Measurements from ENCODE around the gene AAK1. TPM values are rescaled to one million over a fixed set of nuclear protein-coding genes. Genes with fewer than 3 reads are reported as not detected.

Gene AAK1
- polyA plus RNA-seq, 12 donors: 11.3 to 30.7 (median 14.5) TPM; not detected in 1

GRCh38 chr2:69545477-69545932 is 98.0 kb downstream of the AAK1 start:
- DNase-seq: peak; percentile 35

- peak; percentile 30 for DNase-seq
These were observed 98.6 kb downstream of the AAK1 start for GRCh38 chr2:69544951-69545350.

DNA sequence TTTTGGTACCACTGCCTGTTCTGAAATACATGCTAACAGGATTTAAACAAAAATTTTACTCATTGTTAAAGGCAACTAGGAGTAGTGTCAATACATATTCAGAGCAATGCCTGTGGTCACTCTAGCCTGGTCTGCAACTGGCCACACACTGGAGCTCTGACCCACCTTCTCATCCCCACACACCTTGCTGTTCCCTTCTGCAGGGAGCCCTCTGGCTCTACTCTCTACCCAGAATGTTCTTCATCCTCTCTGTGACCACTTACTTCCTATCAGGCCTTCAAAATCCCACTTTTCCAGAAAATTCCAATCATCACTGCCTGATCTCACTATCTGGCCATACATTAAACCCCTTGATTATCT is 104.0 kb downstream of the AAK1 start:
- no peak for DNase-seq

DNA sequence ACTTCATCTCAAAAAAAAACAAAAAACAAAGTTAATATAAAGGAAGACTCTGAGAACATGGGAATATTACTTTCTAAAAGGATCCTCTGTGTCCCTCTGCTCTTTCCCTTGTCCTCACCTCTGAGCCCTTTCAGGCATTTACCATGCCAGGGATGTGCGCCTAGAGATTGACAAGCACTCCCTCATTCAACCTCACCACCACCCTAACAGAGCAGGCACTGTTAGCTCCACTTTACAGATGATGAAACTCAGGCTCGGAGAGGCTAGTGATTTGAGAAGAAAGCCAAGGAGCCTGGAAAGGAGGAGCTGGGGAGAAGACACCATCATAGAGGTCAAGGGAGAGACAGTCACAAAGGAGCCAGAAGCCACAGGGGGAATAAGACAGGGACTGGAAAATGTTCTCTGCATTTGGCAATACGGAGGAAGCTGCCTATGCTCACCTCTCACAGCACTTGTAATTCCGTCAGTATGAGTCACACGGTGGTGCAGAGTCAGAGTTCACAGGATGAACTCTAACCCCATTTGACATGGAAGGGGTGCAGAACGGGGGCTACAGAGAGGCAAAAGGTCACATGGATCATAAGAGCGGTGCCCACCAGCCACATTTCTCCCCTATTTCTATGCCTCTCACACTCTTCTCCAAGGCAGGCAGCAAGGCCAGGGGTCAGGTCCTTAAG is 104.5 kb downstream of the AAK1 start:
- DNase-seq: no peak

- DNase-seq: no peak
These were observed 105.3 kb downstream of the AAK1 start for GRCh38 chr2:69538249-69538648.

DNA sequence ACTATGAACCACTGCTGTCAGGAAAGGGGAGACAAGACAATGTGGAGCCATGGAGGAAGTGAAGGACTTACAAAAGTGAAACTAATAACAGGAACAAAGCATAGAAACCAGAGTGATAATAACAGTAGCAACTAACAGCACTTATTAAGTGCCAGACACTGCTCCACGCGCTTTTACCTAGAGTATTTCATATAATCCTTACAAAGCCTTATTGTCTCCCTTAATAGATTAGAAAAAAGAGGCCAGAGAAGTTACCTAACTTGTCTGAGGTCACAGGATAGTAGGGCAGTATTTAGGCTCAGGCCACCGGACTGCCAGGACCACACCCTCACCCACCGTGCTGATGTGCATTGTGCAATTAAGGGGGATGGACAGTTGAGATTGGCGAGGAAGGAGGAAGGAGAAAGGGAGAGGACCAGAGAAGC is 107.7 kb downstream of the AAK1 start:
- DNase-seq: no peak

- no peak for DNase-seq
These were observed 112.4 kb downstream of the AAK1 start for GRCh38 chr2:69531186-69531585.

DNA sequence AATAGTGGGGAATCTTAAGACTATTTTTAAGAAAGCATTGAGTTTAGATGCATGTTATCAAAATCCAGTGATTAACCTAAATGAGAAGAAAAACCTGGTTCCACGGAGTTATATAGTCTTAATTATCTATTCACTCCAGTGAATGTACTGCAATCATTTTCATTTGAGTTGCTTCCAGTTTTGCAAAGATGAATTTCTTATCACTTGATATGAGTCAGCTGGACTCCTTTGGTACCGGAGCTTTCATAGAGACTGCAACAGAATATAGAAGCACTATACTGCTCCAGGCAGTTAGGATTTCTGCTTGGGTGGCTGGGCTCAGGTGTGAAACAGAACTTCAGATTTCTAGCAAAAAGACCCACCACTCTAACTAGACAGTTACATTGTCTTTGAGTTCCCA is 114.1 kb downstream of the AAK1 start:
- DNase-seq: no peak

DNA sequence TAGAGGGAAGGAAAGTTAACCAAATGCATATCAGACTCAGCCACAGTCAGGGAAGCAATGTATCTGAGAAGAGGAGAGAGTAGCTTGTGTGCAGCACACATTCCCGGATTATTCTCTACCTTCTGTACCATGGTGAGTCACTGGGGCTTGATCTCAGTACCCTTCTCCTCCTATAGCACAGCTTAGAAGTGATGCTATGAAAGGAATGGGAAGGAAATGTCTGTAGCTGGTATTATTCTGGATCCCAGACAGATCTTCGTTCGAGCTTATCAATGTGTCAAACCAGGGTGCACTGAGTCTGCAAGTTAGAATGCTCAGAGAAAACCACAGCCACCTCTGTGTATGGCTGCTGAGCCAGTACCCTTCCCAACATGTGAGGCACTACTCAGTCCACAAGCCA is 118.3 kb downstream of the AAK1 start:
- DNase-seq: no peak

- DNase-seq: no peak
These were observed 118.7 kb downstream of the AAK1 start for GRCh38 chr2:69524799-69525198.

DNA sequence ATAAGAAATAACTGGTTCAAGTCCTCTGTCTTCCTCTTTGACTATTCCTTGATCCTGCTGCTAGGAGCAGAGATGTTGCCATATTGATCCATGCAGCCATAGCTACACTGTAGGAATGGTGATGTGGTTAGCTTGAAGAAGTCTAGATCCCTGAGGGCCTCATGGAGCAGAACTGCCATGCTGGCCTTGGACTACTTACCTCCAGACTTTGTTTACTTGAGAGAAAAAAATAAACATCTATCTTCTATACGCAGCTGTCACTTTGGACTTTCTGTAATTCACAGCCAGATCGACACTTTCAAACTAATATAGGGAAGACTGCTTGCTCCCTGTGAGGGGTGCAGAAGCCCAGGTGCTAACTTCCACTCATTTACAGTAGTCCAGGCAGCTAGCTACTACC is 121.8 kb downstream of the AAK1 start:
- no peak for DNase-seq

- no peak for DNase-seq
These were observed 124.7 kb downstream of the AAK1 start for GRCh38 chr2:69518841-69519240.

- DNase-seq: no peak
These were observed 126.1 kb downstream of the AAK1 start for GRCh38 chr2:69517410-69517809.

DNA sequence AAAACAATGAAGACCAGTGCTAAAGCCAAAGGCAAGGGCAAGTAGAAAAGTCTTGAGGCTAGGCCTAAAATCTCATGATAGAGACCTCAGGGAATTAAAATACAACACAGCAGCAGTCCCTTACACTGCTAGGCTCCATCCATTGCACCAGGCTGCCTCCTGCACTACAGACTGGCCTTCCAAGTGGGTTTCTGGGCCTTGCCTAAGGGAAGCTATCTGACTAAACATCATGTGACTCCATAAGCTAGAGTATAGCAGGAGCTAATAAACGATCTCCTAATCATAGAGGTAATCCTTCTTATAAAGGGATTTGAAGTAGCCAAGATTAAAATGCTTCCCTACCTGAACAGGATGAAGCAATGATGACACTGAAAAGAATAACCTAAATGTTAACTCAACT is 128.7 kb downstream of the AAK1 start:
- DNase-seq: no peak

GRCh38 chr2:69514406-69514805 is 129.1 kb downstream of the AAK1 start:
- DNase-seq: no peak

GRCh38 chr2:69512446-69512845 is 131.1 kb downstream of the AAK1 start:
- no peak for DNase-seq

DNA sequence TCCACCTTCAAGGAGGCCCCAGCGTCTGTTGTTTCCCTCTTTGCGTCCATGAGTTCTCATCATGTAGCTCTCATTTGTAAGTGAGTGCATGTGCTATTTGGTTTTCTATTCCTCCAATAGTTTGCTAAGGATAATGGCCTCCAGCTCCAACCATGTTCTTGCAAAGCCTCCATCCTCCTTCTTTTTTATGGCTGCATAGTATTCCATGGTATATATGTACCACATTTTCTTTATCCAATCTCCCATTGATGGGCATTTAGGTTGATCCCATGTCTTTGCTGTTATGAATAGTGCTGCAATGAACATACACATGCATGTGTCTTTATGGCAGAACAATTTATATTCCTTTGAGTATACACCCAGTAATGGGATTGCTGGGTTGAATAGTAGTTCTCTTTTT is 133.3 kb downstream of the AAK1 start:
- DNase-seq: no peak

DNA sequence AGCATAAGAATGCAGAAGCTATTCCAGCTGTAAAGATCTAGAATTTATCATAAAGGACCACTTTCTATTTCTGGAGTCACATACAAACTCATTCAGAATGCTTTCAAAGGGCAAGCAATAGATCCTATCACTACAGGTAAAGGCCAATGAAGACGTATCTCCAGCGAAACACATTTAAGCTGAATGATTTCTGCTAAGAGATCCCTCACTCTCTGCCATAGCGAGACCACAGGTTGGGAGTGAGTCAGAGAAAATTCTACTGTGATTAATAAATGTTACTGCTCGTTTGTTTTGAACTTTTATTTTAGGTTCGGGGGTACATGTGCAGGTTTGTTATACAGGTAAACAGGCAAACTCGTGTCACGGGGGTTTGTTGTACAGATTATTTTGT is 133.8 kb downstream of the AAK1 start:
- DNase-seq: no peak

DNA sequence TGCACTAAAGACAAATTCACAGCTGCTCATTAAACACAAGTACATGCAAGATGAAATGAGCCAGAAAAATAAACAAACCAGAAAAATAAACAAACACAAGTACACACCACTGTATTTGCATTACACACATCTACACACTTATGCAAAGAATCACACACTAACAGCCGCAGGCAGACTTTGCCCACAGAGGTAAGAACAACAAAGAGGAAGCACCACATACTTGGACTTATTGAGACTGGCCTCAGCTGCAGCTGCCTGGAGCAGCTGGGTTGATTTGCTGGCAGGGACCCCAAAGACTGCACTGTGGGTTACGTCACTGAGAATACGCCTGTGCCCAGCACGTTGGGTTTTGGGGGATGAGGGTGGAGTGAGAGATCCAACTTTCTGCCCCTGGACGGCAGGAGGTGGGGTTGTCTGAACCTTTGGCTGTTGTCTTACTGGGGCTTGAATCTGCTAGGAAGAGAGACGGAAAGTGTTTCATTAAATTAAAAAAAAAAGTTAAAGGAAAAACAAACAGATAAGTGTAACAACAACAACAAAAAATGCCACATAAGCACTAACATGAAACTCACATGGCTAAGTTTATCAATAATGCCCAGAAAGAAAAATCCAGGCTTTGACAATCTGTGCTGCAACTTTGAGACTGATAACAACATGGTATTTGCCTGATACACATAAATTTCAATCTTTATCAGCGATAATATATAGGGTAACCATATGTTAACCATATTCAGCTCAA is 134.4 kb downstream of the AAK1 start:
- DNase-seq: no peak

GRCh38 chr2:69505710-69506109 is 137.8 kb downstream of the AAK1 start:
- no peak for DNase-seq

DNA sequence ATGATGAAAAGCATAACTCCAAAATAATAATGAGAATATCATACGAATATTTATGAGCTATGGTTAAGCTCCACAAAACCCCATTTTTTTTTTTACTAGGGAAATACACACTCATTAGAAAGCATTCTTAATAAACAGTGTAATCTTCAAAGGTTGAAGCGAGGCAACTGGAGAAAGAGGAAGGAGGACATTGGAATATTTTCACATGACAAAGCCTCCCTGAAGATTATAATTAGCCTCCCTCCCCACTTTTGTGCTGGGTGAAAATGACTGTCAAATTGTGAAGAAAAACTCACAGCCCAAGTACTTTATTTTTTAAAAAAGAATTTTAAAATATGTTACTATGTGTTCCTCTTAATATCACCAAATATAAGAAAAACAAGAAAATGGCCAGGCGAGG is 142.2 kb downstream of the AAK1 start:
- DNase-seq: no peak

DNA sequence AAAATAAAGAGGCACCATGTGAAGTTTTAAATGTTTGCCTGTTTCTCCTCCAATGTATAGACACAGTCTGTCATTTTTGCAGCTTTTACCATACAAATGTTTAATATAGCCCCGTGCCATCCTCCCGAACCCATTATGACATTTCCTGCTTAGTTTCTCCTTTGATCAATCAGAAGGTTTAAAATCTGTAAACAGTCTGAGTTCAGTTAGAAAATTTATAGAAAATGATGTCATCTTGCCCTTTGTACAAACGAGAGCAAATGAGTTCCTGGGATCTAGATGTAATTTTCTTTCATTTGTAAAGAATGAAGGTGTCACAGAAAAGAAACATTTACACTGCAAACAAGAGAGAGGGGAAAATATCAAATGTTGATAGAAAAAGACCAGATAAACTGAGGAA is 143.6 kb downstream of the AAK1 start:
- DNase-seq: no peak

DNA sequence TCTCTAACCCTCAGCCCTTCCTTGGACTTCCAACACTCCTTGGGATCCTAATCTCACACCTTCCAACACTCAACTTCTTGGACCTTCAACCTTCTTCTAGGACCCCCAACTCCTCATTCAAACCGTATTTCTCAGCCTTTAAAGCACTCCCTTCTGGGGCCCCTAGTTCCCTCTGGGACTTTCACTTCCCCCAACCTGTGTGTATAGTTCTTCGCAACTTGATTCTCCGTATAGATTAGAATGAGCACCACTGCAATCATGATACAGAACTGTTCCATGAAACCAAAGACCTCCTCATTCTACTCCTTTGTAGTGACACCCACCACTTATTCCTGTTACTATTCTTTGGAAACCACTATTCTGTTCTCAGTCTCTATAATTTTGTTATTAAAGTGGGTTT is 144.3 kb downstream of the AAK1 start:
- no peak for DNase-seq

GRCh38 chr2:69495861-69496260 is 147.7 kb downstream of the AAK1 start:
- DNase-seq: no peak

All from muscle of arm (tissue), 12 donors.